Smooth muscle cell (in vitro differentiated cells): ENCODE data around the gene RPL32. TPM values are rescaled to one million over a fixed set of nuclear protein-coding genes. Genes with fewer than 3 reads are reported as not detected.

Experiments used
- DNase-seq: peaks from one replicate; lab custom pipeline; 2025; ENCODE audit not compliant: unreplicated experiment; lab: John Stamatoyannopoulos, UW
- H2AFZ ChIP-seq: fragments of 200-600 bp; sonication (generic); 2 replicates; pipeline ENCODE4 v1.6.0; 2016; ENCODE audit warnings: antibody characterized with exemption, low read depth, mild to moderate bottlenecking
- H3F3A ChIP-seq: fragments of 200-600 bp; sonication (generic); 2 replicates; pipeline ENCODE4 v1.6.0; 2017; ENCODE audit warnings: antibody characterized with exemption, low read depth
- H3K27ac ChIP-seq: fragments of 200-600 bp; sonication (generic); 2 replicates; pipeline ENCODE4 v1.5.1; 2016; ENCODE audit warnings: low read depth, mild to moderate bottlenecking
- H3K27me3 ChIP-seq: fragments of 200-600 bp; sonication (generic); 2 replicates; pipeline ENCODE4 v1.6.1; 2016; ENCODE audit warnings: low read depth, mild to moderate bottlenecking
- H3K36me3 ChIP-seq: fragments of 200-600 bp; sonication (generic); 2 replicates; pipeline ENCODE4 v1.5.1; 2016; ENCODE audit warnings: low read depth
- H3K4me1 ChIP-seq: fragments of 200-600 bp; sonication (generic); 2 replicates; pipeline ENCODE4 v1.5.1; 2016; ENCODE audit warnings: low read depth
- H3K4me2 ChIP-seq: fragments of 200-600 bp; sonication (generic); 2 replicates; pipeline ENCODE4 v1.6.0; 2016; ENCODE audit warnings: mild to moderate bottlenecking
- H3K4me3 ChIP-seq: fragments of 200-600 bp; sonication (generic); 2 replicates; pipeline ENCODE4 v1.5.1; 2016; ENCODE audit warnings: mild to moderate bottlenecking
- H3K79me2 ChIP-seq: fragments of 200-600 bp; sonication (generic); 2 replicates; pipeline ENCODE4 v1.6.0; 2016; ENCODE audit warnings: low read depth, mild to moderate bottlenecking
- H3K9ac ChIP-seq: fragments of 200-600 bp; sonication (generic); 2 replicates; pipeline ENCODE4 v1.6.0; 2016; ENCODE audit warnings: low read depth
- H3K9me3 ChIP-seq: fragments of 200-600 bp; sonication (generic); replicated peaks from 2 replicates; pipeline ENCODE4 v1.5.1; 2016; ENCODE audit warnings: low read depth
- H4K20me1 ChIP-seq: fragments of 200-600 bp; sonication (generic); 2 replicates; pipeline ENCODE4 v1.6.0; 2016; ENCODE audit warnings: low read depth
- CTCF ChIP-seq: fragments of 200-600 bp; sonication (generic); IDR thresholded peaks from 2 replicates; pipeline ENCODE4 v1.5.1; 2017; ENCODE audit warnings: borderline replicate concordance, mild to moderate bottlenecking, antibody characterized with exemption; ENCODE audit not compliant: insufficient read depth, poor library complexity, severe bottlenecking
- WGBS: methylation state at CpG from one replicate; pipeline ENCODE4 v1.1.7; 2016; ENCODE audit warnings: low lambda C conversion rate; 5-methylcytosine and 5-hydroxymethylcytosine counted together
- polyA plus RNA-seq: library from polyadenylated mRNA; unstranded; fragments of >200 nt; fragmentation: Nextera tagmentation; extraction: Ambion mirVana; gene quantifications from 2 replicates; pipeline ENCODE4 v1.2.1, GENCODE V29; 2016
- total RNA-seq: library from RNA; depleted of rRNA; stranded (reverse); fragments of >200 nt; gene quantifications from 2 replicates; pipeline ENCODE4 v1.2.3, GENCODE V29; 2014

RPL32 gene
- total and polyA plus RNA-seq, 2 experiments from 2014 or later: 744 to 1,486 TPM

GRCh38 chr3:12815719-12816118, 25.6 kb downstream of the RPL32 start:
- Histone ChIP-seq H3K9ac (no peak overlapping the region), H3K79me2 (no peaks in the 10 kb centered on the region), H2AFZ (no peak overlapping the region), H3K4me2 (no peak overlapping the region), H3F3A (no peaks in the 10 kb centered on the region), H3K36me3 (no peaks in the 10 kb centered on the region), H3K9me3 (no peaks in the 10 kb centered on the region), H3K27ac (no peak overlapping the region), H4K20me1 (no peaks in the 10 kb centered on the region), H3K4me1 (no peaks in the 10 kb centered on the region), H3K27me3 (no peaks in the 10 kb centered on the region), H3K4me3 (no peak overlapping the region)
- 91% methylated on average over 9 of the region's 9 CpGs for WGBS
- no peak for DNase-seq
- TF ChIP-seq CTCF: no peak

- no peak for DNase-seq
- WGBS: 95% methylated on average over 24 of the region's 24 CpGs
- Histone ChIP-seq H4K20me1 (no peaks in the 10 kb centered on the region), H3K4me2 (no peak overlapping the region), H3K27me3 (no peaks in the 10 kb centered on the region), H3F3A (no peaks in the 10 kb centered on the region), H3K9me3 (no peaks in the 10 kb centered on the region), H2AFZ (no peak overlapping the region), H3K4me1 (no peaks in the 10 kb centered on the region), H3K27ac (no peak overlapping the region), H3K79me2 (no peaks in the 10 kb centered on the region), H3K36me3 (no peaks in the 10 kb centered on the region), H3K4me3 (no peak overlapping the region), H3K9ac (no peak overlapping the region)
- TF ChIP-seq CTCF: no peak
Observed at GRCh38 chr3:12815078-12815477, 26.3 kb downstream of the RPL32 start.

GRCh38 chr3:12813967-12814366, 27.4 kb downstream of the RPL32 start:
- 94% methylated on average over 6 of the region's 6 CpGs for WGBS

More at GRCh38 chr3:12813967-12814366, 27.4 kb downstream of the RPL32 start:
- Histone ChIP-seq H3F3A (no peaks in the 10 kb centered on the region), H3K27me3 (no peaks in the 10 kb centered on the region), H3K4me2 (no peak overlapping the region), H4K20me1 (no peaks in the 10 kb centered on the region), H3K9ac (no peak overlapping the region), H3K79me2 (no peaks in the 10 kb centered on the region), H3K9me3 (no peaks in the 10 kb centered on the region), H3K4me3 (no peak overlapping the region), H3K27ac (no peak overlapping the region), H2AFZ (no peak overlapping the region), H3K4me1 (peaks cover 4% of the 10 kb centered on the region), H3K36me3 (no peaks in the 10 kb centered on the region)
- TF ChIP-seq CTCF: no peak
- DNase-seq: no peak
